Liver (tissue), 9 donors: ENCODE data around the gene ZBTB21. TPM values are rescaled to one million over a fixed set of nuclear protein-coding genes. Genes with fewer than 3 reads are reported as not detected.

Experiments used
- DNase-seq: peaks from one replicate; pipeline ENCODE4 v3.0.0-alpha.2; 2017; ENCODE audit warnings: low spot score
- H3K27ac ChIP-seq, 2 donors: one replicate each; pipeline ENCODE4 v1.7.0; 2013; ENCODE audit warnings: inconsistent platforms in 2 of 2, low read length in 2 of 2, control low read depth in 1 of 2, low read depth in 1 of 2, mild to moderate bottlenecking in 1 of 2
- H3K27me3 ChIP-seq, 4 donors: one replicate each; pipeline versions ENCODE4 v1.6.1 to v1.7.0; 2013; ENCODE audit warnings: low read length in 3 of 4, inconsistent platforms in 1 of 4, mild to moderate bottlenecking in 1 of 4, moderate library complexity in 1 of 4; ENCODE audit not compliant: control insufficient read depth in 4 of 4, insufficient read depth in 4 of 4
- H3K36me3 ChIP-seq, 4 donors: one replicate each; pipeline versions ENCODE4 v1.6.1 to v1.7.0; 2013; ENCODE audit warnings: low read length in 3 of 4, mild to moderate bottlenecking in 3 of 4, low read depth in 1 of 4, moderate library complexity in 1 of 4; ENCODE audit not compliant: control insufficient read depth in 4 of 4, insufficient read depth in 3 of 4
- H3K4me1 ChIP-seq, 4 donors: one replicate each; pipeline versions ENCODE4 v1.6.1 to v1.7.0; 2013; ENCODE audit warnings: low read length in 3 of 4, mild to moderate bottlenecking in 3 of 4, moderate library complexity in 1 of 4; ENCODE audit not compliant: control insufficient read depth in 4 of 4, insufficient read depth in 4 of 4
- H3K4me3 ChIP-seq, 3 donors: one replicate each; pipeline versions ENCODE4 v1.6.1 to v1.7.0; 2013; ENCODE audit warnings: low read length in 3 of 3, control low read depth in 1 of 3, low read depth in 1 of 3, mild to moderate bottlenecking in 1 of 3
- H3K9ac ChIP-seq, 2 donors: one replicate each; pipeline ENCODE4 v1.7.0; 2013; ENCODE audit warnings: low read length in 2 of 2, mild to moderate bottlenecking in 2 of 2, moderate library complexity in 2 of 2, control low read depth in 1 of 2, low read depth in 1 of 2
- H3K9me3 ChIP-seq, 4 donors: one replicate each; pipeline versions ENCODE4 v1.6.1 to v1.7.0; 2013; ENCODE audit warnings: low read length in 3 of 4; ENCODE audit not compliant: control insufficient read depth in 4 of 4
- EGR1 ChIP-seq, 2 donors: IDR thresholded peaks; 2 replicates each; pipeline ENCODE4 v1.6.1; 2016 to 2018; ENCODE audit warnings: antibody characterized with exemption in 2 of 2, low read depth in 2 of 2
- FOXA2 ChIP-seq: IDR thresholded peaks from 2 replicates; pipeline ENCODE4 v1.6.1; 2016; ENCODE audit warnings: antibody characterized with exemption
- GABPA ChIP-seq, 2 donors: IDR thresholded peaks in 1 of 2; conservative IDR thresholded peaks in 1 of 2; 2 replicates each; pipeline ENCODE4 v1.6.1; 2016; ENCODE audit warnings: antibody characterized with exemption in 2 of 2, mild to moderate bottlenecking in 1 of 2, moderate library complexity in 1 of 2
- HNF4A ChIP-seq, 2 donors: conservative IDR thresholded peaks; 2 replicates each; pipeline ENCODE4 v1.6.1; 2016; ENCODE audit warnings: antibody characterized with exemption in 2 of 2, mild to moderate bottlenecking in 2 of 2
- JUND ChIP-seq, 2 donors: IDR thresholded peaks; 2 replicates each; pipeline ENCODE4 v1.6.1; 2016; ENCODE audit warnings: antibody characterized with exemption in 2 of 2
- NR2F2 ChIP-seq: IDR thresholded peaks from 2 replicates; pipeline ENCODE4 v1.6.1; 2016; ENCODE audit warnings: antibody characterized with exemption
- RAD21 ChIP-seq, 2 donors: IDR thresholded peaks; 2 replicates each; pipeline ENCODE4 v1.6.1; 2016; ENCODE audit warnings: antibody characterized with exemption in 2 of 2, mild to moderate bottlenecking in 2 of 2
- RXRA ChIP-seq, 2 donors: IDR thresholded peaks; 2 replicates each; pipeline ENCODE4 v1.6.1; 2017 to 2018; ENCODE audit warnings: antibody characterized with exemption in 2 of 2, mild to moderate bottlenecking in 1 of 2
- TAF1 ChIP-seq: conservative IDR thresholded peaks from 2 replicates; pipeline ENCODE4 v1.6.1; 2016; ENCODE audit warnings: antibody characterized with exemption, mild to moderate bottlenecking
- YY1 ChIP-seq: IDR thresholded peaks from 2 replicates; pipeline ENCODE4 v1.6.1; 2016; ENCODE audit warnings: antibody characterized with exemption, mild to moderate bottlenecking
- WGBS: extraction: QIAGEN DNeasy Blood & Tissue Kit; methylation state at CpG from one replicate; pipeline ENCODE4 v1.1.7; 2013; 5-methylcytosine and 5-hydroxymethylcytosine counted together
- polyA plus RNA-seq, 2 donors: library from polyadenylated mRNA; stranded (reverse) in 1 of 2; unstranded in 1 of 2; fragments of 200-250 nt in 1 of 2; fragments of >200 nt in 1 of 2; fragmentation: Nextera tagmentation in 1 of 2; extraction: Ambion mirVana in 1 of 2; gene quantifications; one replicate each; pipeline versions ENCODE4 v1.2.1 to v1.2.3, GENCODE V29; 2013 to 2015
- total RNA-seq, 2 donors: library from RNA; depleted of rRNA; stranded (reverse); fragments of >200 nt; gene quantifications; one replicate each; pipeline ENCODE4 v1.2.3, GENCODE V29; 2014
- TF ChIP-seq, protein P1 (sequence below): IDR thresholded peaks from 2 replicates; pipeline ENCODE4 v1.6.1; 2016; ENCODE audit warnings: antibody characterized with exemption, mild to moderate bottlenecking
- TF ChIP-seq, protein P2 (sequence below): IDR thresholded peaks from 2 replicates; pipeline ENCODE4 v1.6.1; 2016; ENCODE audit warnings: antibody characterized with exemption
- TF ChIP-seq, protein P3 (sequence below): IDR thresholded peaks from 2 replicates; pipeline ENCODE4 v1.6.1; 2016; ENCODE audit warnings: antibody characterized with exemption
- TF ChIP-seq, protein P4 (sequence below): IDR thresholded peaks from 2 replicates; pipeline ENCODE4 v1.6.1; 2016; ENCODE audit warnings: antibody characterized with exemption
- TF ChIP-seq, protein P5 (sequence below): fragments of 150-350 bp; IDR thresholded peaks from 2 replicates; pipeline ENCODE4 v1.5.1; 2017; ENCODE audit warnings: improper control_type of control experiment, low read depth, low read length; ENCODE audit not compliant: missing input control
- donor health status: healthy.
- donor health status: healthy.
- donor health status: healthy.
- donor health status: healthy.
- donor health status: healthy.

The ZBTB21 gene
- total and polyA plus RNA-seq, 4 donors = 3.1 to 14.1 (median 4.0) TPM

DNA sequence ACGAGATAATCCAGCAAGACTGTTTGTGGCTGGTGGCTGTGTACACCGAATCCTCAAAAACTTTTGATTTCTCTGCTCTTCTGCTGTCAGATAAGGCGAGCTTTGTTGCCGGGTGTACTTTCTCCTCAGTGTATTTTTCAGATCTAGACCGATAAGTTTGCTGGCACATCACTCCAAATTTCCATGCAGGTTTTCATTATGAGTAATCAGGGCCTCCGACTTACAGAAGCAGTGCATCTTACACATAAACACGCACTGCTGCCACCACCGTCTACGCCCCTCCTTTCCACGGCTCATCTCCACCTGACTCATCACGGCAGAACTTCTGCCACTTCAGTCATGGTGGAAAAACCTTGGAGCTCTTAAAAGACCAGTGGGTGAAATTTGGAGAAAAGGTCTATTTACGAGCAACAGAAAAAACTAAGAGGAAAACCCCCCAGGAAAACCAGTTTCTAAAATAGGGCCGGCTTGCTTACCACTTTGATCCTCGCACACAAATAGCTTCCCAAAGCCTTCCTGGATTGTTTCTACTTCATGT, 7.7 kb downstream of the ZBTB21 start:
- H3K9me3 ChIP-seq = no peaks in the 10 kb centered on the region
- no peak overlapping the region for H3K9ac ChIP-seq
- DNase-seq = no peak
- TF ChIP-seq, protein P1, sequence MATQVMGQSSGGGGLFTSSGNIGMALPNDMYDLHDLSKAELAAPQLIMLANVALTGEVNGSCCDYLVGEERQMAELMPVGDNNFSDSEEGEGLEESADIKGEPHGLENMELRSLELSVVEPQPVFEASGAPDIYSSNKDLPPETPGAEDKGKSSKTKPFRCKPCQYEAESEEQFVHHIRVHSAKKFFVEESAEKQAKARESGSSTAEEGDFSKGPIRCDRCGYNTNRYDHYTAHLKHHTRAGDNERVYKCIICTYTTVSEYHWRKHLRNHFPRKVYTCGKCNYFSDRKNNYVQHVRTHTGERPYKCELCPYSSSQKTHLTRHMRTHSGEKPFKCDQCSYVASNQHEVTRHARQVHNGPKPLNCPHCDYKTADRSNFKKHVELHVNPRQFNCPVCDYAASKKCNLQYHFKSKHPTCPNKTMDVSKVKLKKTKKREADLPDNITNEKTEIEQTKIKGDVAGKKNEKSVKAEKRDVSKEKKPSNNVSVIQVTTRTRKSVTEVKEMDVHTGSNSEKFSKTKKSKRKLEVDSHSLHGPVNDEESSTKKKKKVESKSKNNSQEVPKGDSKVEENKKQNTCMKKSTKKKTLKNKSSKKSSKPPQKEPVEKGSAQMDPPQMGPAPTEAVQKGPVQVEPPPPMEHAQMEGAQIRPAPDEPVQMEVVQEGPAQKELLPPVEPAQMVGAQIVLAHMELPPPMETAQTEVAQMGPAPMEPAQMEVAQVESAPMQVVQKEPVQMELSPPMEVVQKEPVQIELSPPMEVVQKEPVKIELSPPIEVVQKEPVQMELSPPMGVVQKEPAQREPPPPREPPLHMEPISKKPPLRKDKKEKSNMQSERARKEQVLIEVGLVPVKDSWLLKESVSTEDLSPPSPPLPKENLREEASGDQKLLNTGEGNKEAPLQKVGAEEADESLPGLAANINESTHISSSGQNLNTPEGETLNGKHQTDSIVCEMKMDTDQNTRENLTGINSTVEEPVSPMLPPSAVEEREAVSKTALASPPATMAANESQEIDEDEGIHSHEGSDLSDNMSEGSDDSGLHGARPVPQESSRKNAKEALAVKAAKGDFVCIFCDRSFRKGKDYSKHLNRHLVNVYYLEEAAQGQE = no peak
- TF ChIP-seq YY1 = no peak
- no peak for TF ChIP-seq TAF1
- no peak for TF ChIP-seq GABPA (IDR thresholded peaks at IDR 0.05 in 1 of 2, conservative IDR thresholded peaks at IDR 0.05 in 1 of 2)
- no peak for TF ChIP-seq NR2F2
- TF ChIP-seq, protein P2, sequence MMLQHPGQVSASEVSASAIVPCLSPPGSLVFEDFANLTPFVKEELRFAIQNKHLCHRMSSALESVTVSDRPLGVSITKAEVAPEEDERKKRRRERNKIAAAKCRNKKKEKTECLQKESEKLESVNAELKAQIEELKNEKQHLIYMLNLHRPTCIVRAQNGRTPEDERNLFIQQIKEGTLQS = no peak
- no peak for TF ChIP-seq HNF4A (conservative IDR thresholded peaks at IDR 0.05)
- H3K4me3 ChIP-seq = no peak overlapping the region
- no peaks in the 10 kb centered on the region for H3K4me1 ChIP-seq
- 93% methylated on average over 14 of the region's 14 CpGs for WGBS
- peaks cover 2 to 19% (median 11%) of the 10 kb centered on the region in 4 donors for H3K36me3 ChIP-seq
- no peaks in the 10 kb centered on the region for H3K27me3 ChIP-seq
- no peak overlapping the region for H3K27ac ChIP-seq

DNA sequence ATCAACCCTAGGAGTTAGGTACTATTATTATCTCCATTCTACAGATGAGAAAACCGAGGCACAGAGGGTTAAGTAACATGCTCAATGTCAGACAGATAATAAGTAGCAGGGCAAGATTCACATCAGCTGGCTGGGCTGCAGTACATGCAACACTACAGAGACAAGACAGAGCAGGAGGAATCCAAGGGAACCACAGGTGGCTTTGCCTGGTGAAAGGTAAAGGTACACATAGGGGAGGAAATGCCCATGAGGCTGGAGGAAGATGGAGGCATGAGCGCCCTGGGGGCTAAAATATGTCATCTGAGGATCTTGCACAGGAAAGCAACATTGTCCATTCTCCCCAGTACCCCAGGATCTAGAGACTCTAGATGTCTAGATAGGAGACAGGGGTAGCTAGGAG, 8.4 kb downstream of the ZBTB21 start:
- Histone ChIP-seq H3K9me3 (no peaks in the 10 kb centered on the region), H3K27me3 (no peaks in the 10 kb centered on the region), H3K4me1 (no peaks in the 10 kb centered on the region), H3K4me3 (no peak overlapping the region), H3K9ac (no peak overlapping the region), H3K27ac (no peak overlapping the region), H3K36me3 (peaks cover 2 to 19% (median 11%) of the 10 kb centered on the region in 4 donors)
- TF ChIP-seq, protein P2 = no peak
- TF ChIP-seq, protein P3, sequence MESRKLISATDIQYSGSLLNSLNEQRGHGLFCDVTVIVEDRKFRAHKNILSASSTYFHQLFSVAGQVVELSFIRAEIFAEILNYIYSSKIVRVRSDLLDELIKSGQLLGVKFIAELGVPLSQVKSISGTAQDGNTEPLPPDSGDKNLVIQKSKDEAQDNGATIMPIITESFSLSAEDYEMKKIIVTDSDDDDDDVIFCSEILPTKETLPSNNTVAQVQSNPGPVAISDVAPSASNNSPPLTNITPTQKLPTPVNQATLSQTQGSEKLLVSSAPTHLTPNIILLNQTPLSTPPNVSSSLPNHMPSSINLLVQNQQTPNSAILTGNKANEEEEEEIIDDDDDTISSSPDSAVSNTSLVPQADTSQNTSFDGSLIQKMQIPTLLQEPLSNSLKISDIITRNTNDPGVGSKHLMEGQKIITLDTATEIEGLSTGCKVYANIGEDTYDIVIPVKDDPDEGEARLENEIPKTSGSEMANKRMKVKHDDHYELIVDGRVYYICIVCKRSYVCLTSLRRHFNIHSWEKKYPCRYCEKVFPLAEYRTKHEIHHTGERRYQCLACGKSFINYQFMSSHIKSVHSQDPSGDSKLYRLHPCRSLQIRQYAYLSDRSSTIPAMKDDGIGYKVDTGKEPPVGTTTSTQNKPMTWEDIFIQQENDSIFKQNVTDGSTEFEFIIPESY = no peak
- WGBS = 98% methylated on average over 2 of the region's 2 CpGs
- DNase-seq = no peak

DNA sequence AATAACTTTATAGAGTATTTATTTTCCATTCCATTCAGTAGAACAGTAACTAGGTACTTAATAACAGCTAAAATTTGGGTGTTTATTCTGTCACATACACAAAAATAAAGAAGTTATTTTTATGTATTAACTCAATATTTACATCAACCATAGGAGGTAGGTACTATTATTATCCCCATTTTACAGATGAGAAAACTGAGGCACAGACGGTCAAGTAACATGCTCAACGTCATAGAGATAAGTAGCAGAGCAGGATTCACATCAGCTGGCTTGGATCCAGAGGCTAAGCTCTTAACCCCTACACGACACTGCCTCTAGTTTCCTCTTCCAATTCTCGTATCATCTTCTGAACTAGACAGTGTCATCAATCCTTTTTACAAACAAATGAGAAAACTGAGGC, 9.3 kb downstream of the ZBTB21 start:
- peaks cover 2 to 26% (median 12%) of the 10 kb centered on the region in 4 donors for H3K36me3 ChIP-seq
- no peak overlapping the region for H3K27ac ChIP-seq
- H3K4me3 ChIP-seq = no peak overlapping the region
- no peaks in the 10 kb centered on the region for H3K27me3 ChIP-seq
- no peaks in the 10 kb centered on the region for H3K4me1 ChIP-seq
- H3K9ac ChIP-seq = no peak overlapping the region
- no peak for DNase-seq
- WGBS = 92% methylated on average over 4 of the region's 4 CpGs
- no peaks in the 10 kb centered on the region for H3K9me3 ChIP-seq
- TF ChIP-seq RAD21 (IDR thresholded peaks at IDR 0.05) = no peak
- TF ChIP-seq JUND (IDR thresholded peaks at IDR 0.05) = no peak
- TF ChIP-seq, protein P4, sequence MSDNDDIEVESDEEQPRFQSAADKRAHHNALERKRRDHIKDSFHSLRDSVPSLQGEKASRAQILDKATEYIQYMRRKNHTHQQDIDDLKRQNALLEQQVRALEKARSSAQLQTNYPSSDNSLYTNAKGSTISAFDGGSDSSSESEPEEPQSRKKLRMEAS = no peak
- no peak for TF ChIP-seq TAF1
- no peak for TF ChIP-seq NR2F2
- no peak for TF ChIP-seq EGR1 (IDR thresholded peaks at IDR 0.05; ENCODE audit: low read depth in 2 of 2)
- TF ChIP-seq, protein P2 = no peak
- TF ChIP-seq YY1 = no peak
- no peak for TF ChIP-seq FOXA2
- TF ChIP-seq, protein P5, sequence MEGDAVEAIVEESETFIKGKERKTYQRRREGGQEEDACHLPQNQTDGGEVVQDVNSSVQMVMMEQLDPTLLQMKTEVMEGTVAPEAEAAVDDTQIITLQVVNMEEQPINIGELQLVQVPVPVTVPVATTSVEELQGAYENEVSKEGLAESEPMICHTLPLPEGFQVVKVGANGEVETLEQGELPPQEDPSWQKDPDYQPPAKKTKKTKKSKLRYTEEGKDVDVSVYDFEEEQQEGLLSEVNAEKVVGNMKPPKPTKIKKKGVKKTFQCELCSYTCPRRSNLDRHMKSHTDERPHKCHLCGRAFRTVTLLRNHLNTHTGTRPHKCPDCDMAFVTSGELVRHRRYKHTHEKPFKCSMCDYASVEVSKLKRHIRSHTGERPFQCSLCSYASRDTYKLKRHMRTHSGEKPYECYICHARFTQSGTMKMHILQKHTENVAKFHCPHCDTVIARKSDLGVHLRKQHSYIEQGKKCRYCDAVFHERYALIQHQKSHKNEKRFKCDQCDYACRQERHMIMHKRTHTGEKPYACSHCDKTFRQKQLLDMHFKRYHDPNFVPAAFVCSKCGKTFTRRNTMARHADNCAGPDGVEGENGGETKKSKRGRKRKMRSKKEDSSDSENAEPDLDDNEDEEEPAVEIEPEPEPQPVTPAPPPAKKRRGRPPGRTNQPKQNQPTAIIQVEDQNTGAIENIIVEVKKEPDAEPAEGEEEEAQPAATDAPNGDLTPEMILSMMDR = no peak
- no peak for TF ChIP-seq HNF4A (conservative IDR thresholded peaks at IDR 0.05)
- TF ChIP-seq RXRA (IDR thresholded peaks at IDR 0.05) = no peak
